Lower leg skin (tissue), 3 donors: ENCODE measurements around the gene WWOX.

ENCODE experiments used
- CTCF ChIP-seq, 3 donors: fragments of 450-650 bp; IDR thresholded peaks; one replicate each; pipeline ENCODE4 v1.5.1; 2016; ENCODE audit warnings: antibody characterized with exemption in 3 of 3, mild to moderate bottlenecking in 3 of 3, moderate library complexity in 2 of 3
- POLR2A ChIP-seq, 2 donors: fragments of 450-650 bp; IDR thresholded peaks; one replicate each; pipeline ENCODE4 v1.6.1; 2016 to 2017; ENCODE audit warnings: antibody characterized with exemption in 2 of 2, mild to moderate bottlenecking in 1 of 2, moderate library complexity in 1 of 2

GRCh38 chr16:78211020-78211599 lies 111.7 kb downstream of the WWOX start:
- TF ChIP-seq CTCF (IDR thresholded peaks at IDR 0.05) (no peak), POLR2A (IDR thresholded peaks at IDR 0.05) (no peak)
